ENCODE data around the gene OPA1.

OPA1 gene

DNA sequence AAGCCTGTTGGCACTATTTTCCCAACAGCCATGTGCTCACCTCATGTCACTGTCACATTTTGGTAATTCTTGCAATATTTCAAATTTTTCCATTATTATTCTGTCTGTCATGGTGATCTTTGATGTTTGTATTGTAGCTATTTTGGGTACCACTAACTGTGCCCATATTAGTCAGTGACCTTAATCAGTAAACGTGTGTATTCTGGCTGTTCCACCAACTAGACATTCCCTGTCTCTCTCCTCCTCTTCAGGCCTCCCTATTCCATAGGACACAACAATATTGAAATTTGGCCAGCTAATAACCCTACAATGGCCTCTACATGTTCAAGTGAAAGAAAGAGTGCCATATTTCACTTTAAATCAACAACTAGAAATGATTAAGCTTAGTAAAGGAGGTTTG lies 88.6 kb downstream of the OPA1 start:
- no peak for DNase-seq (ENCODE audit: low spot score)
- TF ChIP-seq, protein P1, sequence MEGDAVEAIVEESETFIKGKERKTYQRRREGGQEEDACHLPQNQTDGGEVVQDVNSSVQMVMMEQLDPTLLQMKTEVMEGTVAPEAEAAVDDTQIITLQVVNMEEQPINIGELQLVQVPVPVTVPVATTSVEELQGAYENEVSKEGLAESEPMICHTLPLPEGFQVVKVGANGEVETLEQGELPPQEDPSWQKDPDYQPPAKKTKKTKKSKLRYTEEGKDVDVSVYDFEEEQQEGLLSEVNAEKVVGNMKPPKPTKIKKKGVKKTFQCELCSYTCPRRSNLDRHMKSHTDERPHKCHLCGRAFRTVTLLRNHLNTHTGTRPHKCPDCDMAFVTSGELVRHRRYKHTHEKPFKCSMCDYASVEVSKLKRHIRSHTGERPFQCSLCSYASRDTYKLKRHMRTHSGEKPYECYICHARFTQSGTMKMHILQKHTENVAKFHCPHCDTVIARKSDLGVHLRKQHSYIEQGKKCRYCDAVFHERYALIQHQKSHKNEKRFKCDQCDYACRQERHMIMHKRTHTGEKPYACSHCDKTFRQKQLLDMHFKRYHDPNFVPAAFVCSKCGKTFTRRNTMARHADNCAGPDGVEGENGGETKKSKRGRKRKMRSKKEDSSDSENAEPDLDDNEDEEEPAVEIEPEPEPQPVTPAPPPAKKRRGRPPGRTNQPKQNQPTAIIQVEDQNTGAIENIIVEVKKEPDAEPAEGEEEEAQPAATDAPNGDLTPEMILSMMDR (IDR thresholded peaks at IDR 0.05; ENCODE audit: borderline replicate concordance, control extremely low read depth, extremely low read depth, insufficient read depth, missing control alignments): no peak
- in situ Hi-C loops (cut with MboI; ENCODE audit: low sequenced_read_pairs, unreplicated experiment): no loop called here

DNA sequence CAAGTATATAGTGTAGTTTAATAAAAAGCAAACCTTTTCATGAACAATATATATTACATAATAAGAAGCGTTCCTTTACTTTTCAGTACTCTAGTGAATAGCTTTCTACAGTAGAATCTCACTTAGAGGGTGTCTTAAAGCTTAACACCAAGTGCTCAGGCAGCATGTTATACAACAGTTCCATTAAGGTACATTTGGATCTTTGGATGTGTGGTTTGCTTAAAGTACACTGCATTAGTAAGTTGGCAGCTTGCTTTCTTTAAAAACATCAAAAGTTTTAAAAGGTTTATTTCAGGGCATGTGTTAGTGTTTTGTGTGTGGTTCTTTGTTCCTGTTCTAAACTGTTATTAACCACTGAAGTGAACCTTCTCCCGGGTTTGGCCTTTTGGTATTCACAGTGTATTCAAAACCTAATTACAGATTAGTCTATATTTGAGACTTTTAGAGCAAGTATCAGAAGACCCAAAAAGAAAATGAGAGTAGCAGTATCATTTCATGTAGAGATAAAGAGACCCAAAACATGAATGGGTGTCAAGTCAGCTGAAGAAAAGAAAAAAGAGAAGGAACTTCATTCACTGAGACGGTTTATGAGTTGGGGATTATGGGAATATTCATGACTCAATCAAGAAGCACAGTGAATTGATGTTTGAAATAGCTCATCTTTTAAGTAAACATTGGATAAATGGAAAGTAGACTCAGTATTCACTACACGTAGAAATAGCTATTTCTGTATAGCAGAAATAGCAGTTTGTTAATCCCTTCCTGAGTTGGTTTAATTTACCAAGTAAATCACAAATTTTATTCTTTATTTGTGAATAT lies 93.9 kb downstream of the OPA1 start:
- TF ChIP-seq, protein P1 (IDR thresholded peaks at IDR 0.05; ENCODE audit: borderline replicate concordance, control extremely low read depth, extremely low read depth, insufficient read depth, missing control alignments): no peak
- in situ Hi-C loops (cut with MboI; ENCODE audit: low sequenced_read_pairs, unreplicated experiment): no loop called here
- DNase-seq (ENCODE audit: low spot score): no peak

DNA sequence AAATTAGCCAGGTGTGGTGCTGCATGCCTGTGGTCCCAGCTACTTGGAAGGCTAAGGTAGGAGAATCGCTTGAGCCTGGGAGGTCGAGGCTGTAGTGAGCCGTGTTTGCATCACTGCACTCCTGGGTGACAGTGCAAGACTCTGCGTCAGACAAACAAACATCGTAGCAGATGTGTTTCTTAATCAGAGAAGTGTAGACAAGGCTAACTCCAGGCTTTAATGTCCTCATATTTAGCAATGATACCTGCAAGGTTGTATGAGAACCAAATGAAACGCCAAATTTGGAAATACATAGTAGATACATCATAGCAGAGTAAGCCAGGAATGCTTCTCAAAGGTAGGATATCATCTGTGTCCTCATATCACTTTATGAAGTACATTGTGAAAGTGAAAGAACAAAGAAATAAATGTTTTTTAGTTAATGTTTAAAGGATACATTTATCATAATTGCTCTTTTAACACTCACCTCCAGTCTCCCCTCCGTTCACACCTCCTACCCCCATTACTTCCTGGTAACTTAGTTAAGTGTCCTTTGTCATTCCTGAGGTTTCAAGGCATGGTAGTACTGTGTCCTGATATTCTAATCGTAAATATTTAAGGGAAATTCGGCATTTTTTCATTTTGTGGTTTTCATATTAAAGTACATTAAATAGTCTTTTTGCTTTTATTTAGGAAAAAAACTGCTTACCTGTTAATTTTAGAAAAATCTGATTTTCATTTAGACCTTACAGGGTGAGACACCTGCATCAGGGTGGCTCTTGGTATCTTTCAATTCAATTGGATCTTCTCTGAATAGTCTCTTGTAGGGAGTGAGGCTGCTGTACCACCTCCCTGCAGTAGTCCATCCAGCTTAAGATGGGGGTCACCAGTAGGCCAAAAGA lies 96.1 kb downstream of the OPA1 start:
- no peak for DNase-seq (ENCODE audit: low spot score)
- in situ Hi-C loops (cut with MboI; ENCODE audit: low sequenced_read_pairs, unreplicated experiment): no loop called here
- TF ChIP-seq, protein P1 (IDR thresholded peaks at IDR 0.05; ENCODE audit: borderline replicate concordance, control extremely low read depth, extremely low read depth, insufficient read depth, missing control alignments): no peak

DNA sequence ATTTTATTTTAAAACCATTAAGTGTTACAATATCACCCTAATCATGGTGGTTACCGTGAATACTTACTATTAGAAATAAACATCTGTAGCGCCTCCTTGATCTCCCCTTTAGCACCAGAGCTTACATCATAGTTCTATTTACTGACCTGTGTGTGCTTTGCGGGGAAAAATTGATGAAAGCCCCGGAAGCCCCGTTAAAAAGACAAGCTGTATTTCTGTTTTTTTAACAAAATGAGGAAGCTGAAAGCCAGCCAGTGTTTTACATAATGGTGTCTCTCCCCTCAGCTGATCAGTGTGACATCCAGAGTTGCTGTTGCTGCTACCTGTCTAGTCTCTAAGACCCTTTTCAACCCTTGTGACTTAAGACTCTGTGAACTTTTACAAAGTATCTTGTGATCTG lies 100.8 kb downstream of the OPA1 start:
- DNase-seq (ENCODE audit: low spot score): peak; percentile 51
- in situ Hi-C loops (cut with MboI; ENCODE audit: low sequenced_read_pairs, unreplicated experiment): no loop called here
- TF ChIP-seq, protein P1 (IDR thresholded peaks at IDR 0.05; ENCODE audit: borderline replicate concordance, control extremely low read depth, extremely low read depth, insufficient read depth, missing control alignments): no peak

DNA sequence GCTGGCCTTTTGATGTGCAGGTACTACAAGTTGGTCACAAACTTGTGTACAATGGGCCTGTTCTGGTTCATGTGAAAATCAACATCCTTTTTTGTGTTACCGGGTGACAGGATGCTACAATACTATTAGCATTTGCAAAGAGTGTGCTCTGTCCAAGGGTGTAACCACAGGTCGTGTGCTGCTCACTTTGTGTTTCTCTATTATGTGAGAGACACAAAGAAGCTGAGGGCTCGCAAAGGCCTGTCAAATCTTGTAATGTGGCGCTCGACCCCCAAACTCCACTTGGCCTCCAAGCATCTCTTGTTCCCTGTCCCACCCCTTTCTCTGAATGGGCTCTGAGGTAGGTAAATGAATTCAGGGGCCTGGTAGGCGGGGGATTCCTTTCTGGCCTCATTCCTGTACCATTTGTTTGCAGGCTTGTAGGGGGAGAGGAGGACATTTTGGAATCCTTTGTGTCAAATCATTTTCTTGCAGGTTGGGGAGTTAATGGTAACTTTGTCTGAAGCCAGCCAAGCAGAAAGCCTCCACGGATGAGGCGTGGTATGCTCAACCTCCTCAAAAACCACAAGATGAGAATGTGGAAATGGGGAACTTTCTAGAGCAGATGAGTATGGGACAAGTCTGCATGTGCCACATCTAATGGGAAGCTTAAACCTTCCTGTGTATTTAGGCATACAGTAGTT lies 109.1 kb downstream of the OPA1 start:
- TF ChIP-seq, protein P1 (IDR thresholded peaks at IDR 0.05; ENCODE audit: borderline replicate concordance, control extremely low read depth, extremely low read depth, insufficient read depth, missing control alignments): no peak
- in situ Hi-C loops (cut with MboI; ENCODE audit: low sequenced_read_pairs, unreplicated experiment): no loop called here
- no peak for DNase-seq (ENCODE audit: low spot score)

DNA sequence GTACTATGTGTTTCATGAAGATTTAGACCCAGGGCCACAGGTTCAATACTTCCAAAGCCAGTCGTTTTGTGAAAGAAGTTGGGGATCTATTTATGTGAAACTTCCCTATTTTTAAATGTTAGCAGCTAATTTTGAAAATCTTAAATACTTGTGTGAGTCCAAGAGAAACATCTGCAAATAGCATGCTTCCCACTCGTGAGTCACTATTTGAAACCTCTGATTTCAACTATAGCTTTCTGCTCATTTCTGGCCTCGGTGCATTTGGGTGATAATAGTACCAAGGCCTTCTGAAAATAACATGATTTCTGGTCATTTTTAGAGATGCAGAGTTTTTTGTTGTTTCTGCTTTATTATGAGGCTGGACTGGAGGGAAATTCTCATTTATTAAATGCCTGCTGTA lies 110.0 kb downstream of the OPA1 start:
- TF ChIP-seq, protein P1 (IDR thresholded peaks at IDR 0.05; ENCODE audit: borderline replicate concordance, control extremely low read depth, extremely low read depth, insufficient read depth, missing control alignments): no peak
- in situ Hi-C loops (cut with MboI; ENCODE audit: low sequenced_read_pairs, unreplicated experiment): no loop called here
- DNase-seq (ENCODE audit: low spot score): no peak
